BE2C (cell line): Measurements from ENCODE around the gene NPIPB8.
"Not testable (repeated sequence)": the region's sequence is repeated elsewhere in the genome, so short reads cannot be mapped to it uniquely, and the experiment has no call there.

ENCODE experiments used
- DNase-seq: peaks from one replicate; pipeline ENCODE4 v3.0.0-alpha.2; 2020
- H3K27me3 ChIP-seq: fragments of 250-450 bp; sonication (Bioruptor Pico); 2 replicates; pipeline ENCODE4 v1.5.1; 2020; ENCODE audit warnings: mild to moderate bottlenecking
- H3K36me3 ChIP-seq: fragments of 250-450 bp; sonication (Bioruptor Pico); 2 replicates; pipeline ENCODE4 v1.5.1; 2020; ENCODE audit warnings: mild to moderate bottlenecking
- H3K4me1 ChIP-seq: fragments of 250-450 bp; sonication (Bioruptor Pico); 2 replicates; pipeline ENCODE4 v1.5.1; 2020
- H3K4me3 ChIP-seq: 2 replicates; pipeline ENCODE4 v1.5.1; 2011; ENCODE audit warnings: low read depth, low read length
- H3K9me3 ChIP-seq: fragments of 250-450 bp; sonication (Bioruptor Pico); 2 replicates; pipeline ENCODE4 v1.5.1; 2020
- CTCF ChIP-seq: IDR thresholded peaks from 2 replicates; pipeline ENCODE4 v1.5.1; 2012; ENCODE audit warnings: mild to moderate bottlenecking, low read depth, low read length

The NPIPB8 gene

DNA sequence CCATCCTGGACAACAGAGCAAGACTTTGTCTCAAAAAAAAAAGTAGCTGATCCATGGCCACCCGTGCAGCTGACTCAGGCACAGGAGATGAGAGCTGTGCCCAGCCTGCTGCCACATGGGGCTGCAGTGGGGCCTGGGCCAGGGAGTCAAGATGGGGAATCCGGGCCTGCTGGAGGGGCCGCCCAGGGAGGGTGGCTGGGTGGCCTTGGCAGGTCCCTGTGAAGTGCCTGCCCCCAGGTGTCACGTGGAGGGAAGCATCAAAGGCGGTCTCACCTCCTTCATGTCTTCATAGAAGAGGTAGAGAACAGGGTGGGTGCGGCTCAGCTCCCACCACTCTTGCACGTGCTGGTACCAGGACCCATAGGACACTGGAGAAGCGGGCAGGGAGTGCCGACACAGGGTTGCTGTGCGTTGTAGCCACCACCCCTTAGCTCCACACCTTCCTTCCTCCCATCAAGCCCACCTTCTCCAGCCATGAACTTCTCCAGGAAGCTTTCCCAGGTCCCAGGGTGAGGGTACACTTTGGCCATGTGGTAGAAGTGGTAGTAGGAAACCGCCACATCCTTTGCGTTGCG, 44.8 kb upstream of the NPIPB8 start:
- Histone ChIP-seq H3K9me3 (no peaks in the 10 kb centered on the region), H3K4me3 (no peak overlapping the region), H3K27me3 (no peaks in the 10 kb centered on the region), H3K36me3 (peaks cover 11% of the 10 kb centered on the region), H3K4me1 (no peaks in the 10 kb centered on the region)
- no peak for DNase-seq
- no peak for TF ChIP-seq CTCF

DNA sequence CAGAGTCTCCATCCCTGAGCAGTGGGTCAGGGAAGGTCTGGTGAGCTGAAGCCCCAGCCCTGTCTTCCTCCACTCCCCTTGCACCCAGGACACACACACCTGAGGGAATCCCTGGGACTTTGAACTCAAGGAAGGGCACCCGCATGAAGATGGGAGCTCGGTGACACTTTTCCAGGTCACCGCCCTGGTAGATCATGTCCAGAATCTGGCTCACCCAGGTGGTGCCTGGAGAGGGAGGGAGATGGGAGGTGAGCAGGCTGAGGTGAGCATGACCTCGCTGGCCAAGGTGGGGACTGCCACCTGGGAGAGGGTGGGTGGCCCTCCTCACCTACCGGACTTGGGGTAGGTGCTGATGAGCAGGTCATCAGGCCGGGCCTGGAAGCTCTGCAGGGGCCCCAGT, 42.4 kb upstream of the NPIPB8 start:
- not testable (repeated sequence) for H3K4me3 ChIP-seq, H3K36me3 ChIP-seq, H3K27me3 ChIP-seq, H3K4me1 ChIP-seq, H3K9me3 ChIP-seq, DNase-seq

- Histone ChIP-seq H3K36me3 (no peaks in the 10 kb centered on the region; the same call in 1 of the 2 replicates), H3K4me1 (no peaks in the 10 kb centered on the region), H3K4me3 (no peak overlapping the region), H3K27me3 (no peaks in the 10 kb centered on the region), H3K9me3 (no peaks in the 10 kb centered on the region)
- no peak for DNase-seq
- no peak for TF ChIP-seq CTCF
Measured at GRCh38 chr16:28596115-28596630, 41.7 kb upstream of the NPIPB8 start.

- Histone ChIP-seq H3K9me3 (no peaks in the 10 kb centered on the region), H3K27me3 (no peaks in the 10 kb centered on the region), H3K4me3 (no peak within 1 kb of the TSS), H3K36me3 (no peaks in the 10 kb centered on the region), H3K4me1 (no peaks in the 10 kb centered on the region)
- no peak for DNase-seq
- TF ChIP-seq CTCF, result no peak
Measured at GRCh38 chr16:28596840-28597691, 40.8 kb upstream of the NPIPB8 start, which contains the start of gene SULT1A2. SULT1A2 (minus strand) TSS chr16:28597050; CDS start chr16:28595930, 1,120 bp downstream.

GRCh38 chr16:28597692-28598261, 40.1 kb upstream of the NPIPB8 start:
- Histone ChIP-seq H3K4me3 (no peak overlapping the region), H3K36me3 (no peaks in the 10 kb centered on the region), H3K27me3 (no peaks in the 10 kb centered on the region), H3K4me1 (no peaks in the 10 kb centered on the region), H3K9me3 (no peaks in the 10 kb centered on the region)
- TF ChIP-seq CTCF, result no peak
- DNase-seq, result no peak

DNA sequence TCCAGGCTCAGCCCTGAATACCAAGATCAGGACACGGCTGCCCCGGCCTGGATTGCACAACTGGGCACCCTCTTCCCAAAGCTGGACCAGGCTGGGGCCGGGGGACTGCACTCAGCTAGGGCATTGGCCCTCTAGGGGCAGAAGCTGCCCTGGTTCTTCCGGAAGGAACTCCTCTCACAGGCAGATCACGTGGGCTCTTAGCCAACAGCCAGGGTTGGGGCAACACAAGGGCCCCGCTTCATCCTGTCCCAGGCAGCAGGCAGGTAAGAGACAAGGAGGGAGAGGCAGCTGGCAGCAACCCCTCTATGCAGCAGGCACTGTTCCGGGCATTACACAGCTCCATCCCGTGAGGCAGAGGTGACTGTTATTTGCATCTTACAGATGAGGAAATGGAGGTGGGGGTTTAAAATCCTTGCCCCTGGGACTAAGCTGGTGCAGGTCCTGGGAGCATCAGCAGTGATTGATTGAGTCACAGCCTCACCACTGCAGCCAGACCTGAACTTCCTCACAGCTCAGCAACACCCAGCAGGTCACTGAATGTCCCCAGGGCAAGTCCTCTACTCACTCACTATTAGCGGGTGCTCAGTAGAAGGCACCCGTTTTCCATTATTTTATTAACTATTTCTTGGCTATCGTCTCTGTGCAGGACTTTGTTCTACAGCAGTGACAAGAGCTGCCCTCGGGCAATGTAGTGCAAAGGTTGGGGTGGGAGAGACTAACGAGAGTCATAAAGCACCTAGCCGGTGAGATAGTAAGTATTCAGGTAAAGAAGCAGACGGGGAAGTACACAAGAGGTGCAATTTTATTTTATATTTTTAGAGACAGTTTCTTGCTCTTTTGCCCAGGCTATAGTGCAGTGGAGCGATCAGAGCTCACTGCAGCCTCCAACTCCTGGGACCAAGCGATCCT, 38.2 kb upstream of the NPIPB8 start:
- not testable (repeated sequence) for H3K27me3 ChIP-seq, H3K9me3 ChIP-seq, H3K36me3 ChIP-seq, H3K4me3 ChIP-seq, DNase-seq, H3K4me1 ChIP-seq

DNA sequence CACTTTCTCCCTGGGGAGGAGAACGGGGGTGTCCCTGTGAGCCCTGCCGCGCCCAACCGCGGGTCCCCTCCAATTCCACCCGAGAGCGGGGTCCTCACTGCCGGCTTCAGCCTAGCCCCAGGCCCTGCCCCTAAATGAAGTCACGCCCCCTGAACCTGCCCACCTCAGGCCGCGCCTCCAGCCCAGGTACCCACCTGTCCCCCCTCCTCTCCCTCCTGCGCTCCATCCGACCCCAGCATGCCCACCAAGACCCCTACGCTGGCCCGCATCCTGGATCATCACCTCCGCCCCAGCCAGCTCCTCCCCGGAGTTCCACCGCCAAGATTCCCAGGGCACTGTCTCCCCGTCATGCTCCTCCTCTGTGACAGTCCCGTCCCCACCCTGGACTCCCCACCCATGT, 36.9 kb upstream of the NPIPB8 start:
- H3K4me3 ChIP-seq, DNase-seq, H3K4me1 ChIP-seq, H3K27me3 ChIP-seq, H3K36me3 ChIP-seq, H3K9me3 ChIP-seq: not testable (repeated sequence)

- not testable (repeated sequence) for H3K9me3 ChIP-seq, H3K4me3 ChIP-seq, DNase-seq, H3K36me3 ChIP-seq, H3K27me3 ChIP-seq, H3K4me1 ChIP-seq
Measured at GRCh38 chr16:28601589-28601988, 36.3 kb upstream of the NPIPB8 start.

DNA sequence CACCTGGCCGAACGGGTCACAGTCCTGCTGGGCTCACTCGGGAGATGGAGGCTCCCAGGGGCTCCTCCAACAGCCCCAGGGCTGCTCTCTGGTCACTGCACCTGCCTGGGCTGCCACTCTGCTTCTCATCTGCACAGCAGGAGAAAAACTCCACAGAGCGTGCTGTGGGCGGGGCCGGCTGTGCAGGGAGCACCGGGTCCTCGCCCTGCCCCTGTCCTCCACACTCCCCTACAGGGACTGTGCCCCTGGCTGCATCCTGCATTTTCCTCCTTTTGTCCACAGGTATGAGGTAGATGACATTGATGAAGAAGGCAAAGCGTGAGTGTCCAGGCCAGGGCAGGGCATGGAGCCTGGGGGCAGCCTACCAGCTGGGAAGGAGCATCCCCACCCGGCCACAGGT, 35.8 kb upstream of the NPIPB8 start:
- DNase-seq, H3K4me3 ChIP-seq, H3K27me3 ChIP-seq, H3K9me3 ChIP-seq, H3K4me1 ChIP-seq, H3K36me3 ChIP-seq: not testable (repeated sequence)
